ENCODE results near the gene ACSF2.

ACSF2 gene

GRCh38 chr17:50452630-50453300, 26.7 kb downstream of the ACSF2 start:
- Mint-ChIP-seq H3K9me3 (no peaks in the 10 kb centered on the region), H3K27ac (peak overlapping the region in 1 of 2 donors; percentile 16), H3K36me3 (ENCODE audit: insufficient read depth) (peaks cover 5% of the 10 kb centered on the region), H3K27me3 (no peaks in the 10 kb centered on the region), H3K4me1 (ENCODE audit: low read depth in 2 of 2) (no peaks in the 10 kb centered on the region), H3K4me3 (no peak overlapping the region)
- DNase-seq (no peak), ATAC-seq (replicated peaks) (no peak)

- H3K27me3 Mint-ChIP-seq: no peaks in the 10 kb centered on the region
- no peaks in the 10 kb centered on the region for H3K4me1 Mint-ChIP-seq (ENCODE audit: low read depth in 2 of 2)
- H3K27ac Mint-ChIP-seq: peak overlapping the region in 1 of 2 donors; percentile 16
- peaks cover 5% of the 10 kb centered on the region for H3K36me3 Mint-ChIP-seq (ENCODE audit: insufficient read depth)
- ATAC-seq (replicated peaks): no peak
- DNase-seq: no peak
- H3K4me3 Mint-ChIP-seq: no peak overlapping the region
- H3K9me3 Mint-ChIP-seq: no peaks in the 10 kb centered on the region
These were observed 27.9 kb downstream of the ACSF2 start for GRCh38 chr17:50453901-50454300.

GRCh38 chr17:50457621-50458020, 31.6 kb downstream of the ACSF2 start:
- H3K27ac Mint-ChIP-seq: no peak overlapping the region
- H3K27me3 Mint-ChIP-seq: no peaks in the 10 kb centered on the region
- ATAC-seq (replicated peaks) (no peak), DNase-seq (no peak)
- no peak overlapping the region for H3K4me3 Mint-ChIP-seq
- no peaks in the 10 kb centered on the region for H3K36me3 Mint-ChIP-seq (ENCODE audit: insufficient read depth)
- no peaks in the 10 kb centered on the region for H3K9me3 Mint-ChIP-seq
- H3K4me1 Mint-ChIP-seq (ENCODE audit: low read depth in 2 of 2): no peaks in the 10 kb centered on the region

- no peak overlapping the region for H3K4me3 Mint-ChIP-seq
- no peak overlapping the region for H3K27ac Mint-ChIP-seq
- no peak for DNase-seq
- no peaks in the 10 kb centered on the region for H3K9me3 Mint-ChIP-seq
- H3K36me3 Mint-ChIP-seq (ENCODE audit: insufficient read depth): no peaks in the 10 kb centered on the region
- H3K4me1 Mint-ChIP-seq (ENCODE audit: low read depth in 2 of 2): no peaks in the 10 kb centered on the region
- ATAC-seq (replicated peaks): no peak
- H3K27me3 Mint-ChIP-seq: no peaks in the 10 kb centered on the region
These were observed 32.3 kb downstream of the ACSF2 start for GRCh38 chr17:50458270-50458669.

- Mint-ChIP-seq H3K27me3 (no peaks in the 10 kb centered on the region), H3K27ac (no peak overlapping the region), H3K4me1 (ENCODE audit: low read depth in 2 of 2) (no peaks in the 10 kb centered on the region), H3K9me3 (no peaks in the 10 kb centered on the region), H3K36me3 (ENCODE audit: insufficient read depth) (no peaks in the 10 kb centered on the region), H3K4me3 (no peak overlapping the region)
- ATAC-seq (replicated peaks): no peak
- DNase-seq: no peak
These were observed 33.0 kb downstream of the ACSF2 start for GRCh38 chr17:50458701-50459676.

GRCh38 chr17:50459756-50460155, 33.7 kb downstream of the ACSF2 start:
- Mint-ChIP-seq H3K27ac (no peak overlapping the region), H3K9me3 (no peaks in the 10 kb centered on the region), H3K36me3 (ENCODE audit: insufficient read depth) (no peaks in the 10 kb centered on the region), H3K4me3 (no peak overlapping the region), H3K4me1 (ENCODE audit: low read depth in 2 of 2) (peaks cover 0 to 3% of the 10 kb centered on the region in 2 donors), H3K27me3 (peaks cover 0 to 4% of the 10 kb centered on the region in 2 donors)
- DNase-seq (no peak), ATAC-seq (replicated peaks) (no peak)

- no peaks in the 10 kb centered on the region for H3K36me3 Mint-ChIP-seq (ENCODE audit: insufficient read depth)
- ATAC-seq (replicated peaks) (no peak), DNase-seq (no peak)
- peaks cover 0 to 3% of the 10 kb centered on the region in 2 donors for H3K4me1 Mint-ChIP-seq (ENCODE audit: low read depth in 2 of 2)
- peaks cover 7 to 14% of the 10 kb centered on the region in 2 donors for H3K27me3 Mint-ChIP-seq
- H3K9me3 Mint-ChIP-seq: no peaks in the 10 kb centered on the region
- H3K4me3 Mint-ChIP-seq: no peak overlapping the region
- H3K27ac Mint-ChIP-seq: no peak overlapping the region
These were observed 35.0 kb downstream of the ACSF2 start for GRCh38 chr17:50460831-50461526.

- H3K27me3 Mint-ChIP-seq: peaks cover 8 to 16% of the 10 kb centered on the region in 2 donors
- no peaks in the 10 kb centered on the region for H3K36me3 Mint-ChIP-seq (ENCODE audit: insufficient read depth)
- no peak for DNase-seq
- no peak for ATAC-seq (replicated peaks)
- H3K4me3 Mint-ChIP-seq: no peak overlapping the region
- H3K27ac Mint-ChIP-seq: no peak overlapping the region
- H3K9me3 Mint-ChIP-seq: no peaks in the 10 kb centered on the region
- H3K4me1 Mint-ChIP-seq (ENCODE audit: low read depth in 2 of 2): peaks cover 2 to 5% of the 10 kb centered on the region in 2 donors
These were observed 35.6 kb downstream of the ACSF2 start for GRCh38 chr17:50461550-50462132.

- H3K9me3 Mint-ChIP-seq: no peaks in the 10 kb centered on the region
- peaks cover 8 to 12% of the 10 kb centered on the region in 2 donors for H3K4me1 Mint-ChIP-seq (ENCODE audit: low read depth in 2 of 2)
- no peak for ATAC-seq (replicated peaks)
- H3K27ac Mint-ChIP-seq: no peak overlapping the region
- peaks cover 3% of the 10 kb centered on the region for H3K36me3 Mint-ChIP-seq (ENCODE audit: insufficient read depth)
- no peak overlapping the region for H3K4me3 Mint-ChIP-seq
- H3K27me3 Mint-ChIP-seq: peaks cover 16 to 24% of the 10 kb centered on the region in 2 donors
- no peak for DNase-seq
These were observed 36.4 kb downstream of the ACSF2 start for GRCh38 chr17:50462446-50462845.

GRCh38 chr17:50464121-50464520, 38.1 kb downstream of the ACSF2 start:
- Mint-ChIP-seq H3K27ac (no peak overlapping the region), H3K4me3 (no peak overlapping the region), H3K27me3 (peaks cover 27 to 37% of the 10 kb centered on the region in 2 donors), H3K9me3 (no peaks in the 10 kb centered on the region), H3K4me1 (ENCODE audit: low read depth in 2 of 2) (peaks cover 13 to 20% of the 10 kb centered on the region in 2 donors), H3K36me3 (ENCODE audit: insufficient read depth) (peaks cover 3% of the 10 kb centered on the region)
- ATAC-seq (replicated peaks) (no peak), DNase-seq (no peak)

GRCh38 chr17:50464736-50465135, 38.7 kb downstream of the ACSF2 start:
- Mint-ChIP-seq H3K4me3 (no peak overlapping the region), H3K27me3 (peaks cover 27 to 37% of the 10 kb centered on the region in 2 donors)

GRCh38 chr17:50465171-50465570, 39.2 kb downstream of the ACSF2 start:
- Mint-ChIP-seq H3K9me3 (no peaks in the 10 kb centered on the region), H3K27ac (no peak overlapping the region), H3K36me3 (ENCODE audit: insufficient read depth) (peaks cover 3% of the 10 kb centered on the region), H3K4me1 (ENCODE audit: low read depth in 2 of 2) (peaks cover 13 to 23% of the 10 kb centered on the region in 2 donors), H3K4me3 (no peak overlapping the region), H3K27me3 (peaks cover 27 to 37% of the 10 kb centered on the region in 2 donors)
- DNase-seq (no peak), ATAC-seq (replicated peaks) (no peak)

More at GRCh38 chr17:50464736-50465135, 38.7 kb downstream of the ACSF2 start:
- peaks cover 3% of the 10 kb centered on the region for H3K36me3 Mint-ChIP-seq (ENCODE audit: insufficient read depth)
- DNase-seq: no peak
- ATAC-seq (replicated peaks): no peak
- H3K9me3 Mint-ChIP-seq: no peaks in the 10 kb centered on the region
- H3K27ac Mint-ChIP-seq: no peak overlapping the region
- H3K4me1 Mint-ChIP-seq (ENCODE audit: low read depth in 2 of 2): peaks cover 13 to 23% of the 10 kb centered on the region in 2 donors

GRCh38 chr17:50465635-50466034, 39.6 kb downstream of the ACSF2 start:
- no peaks in the 10 kb centered on the region for H3K9me3 Mint-ChIP-seq
- H3K27ac Mint-ChIP-seq: no peak overlapping the region
- H3K4me3 Mint-ChIP-seq: no peak overlapping the region
- peaks cover 3% of the 10 kb centered on the region for H3K36me3 Mint-ChIP-seq (ENCODE audit: insufficient read depth)
- DNase-seq: no peak
- no peak for ATAC-seq (replicated peaks)
- peaks cover 13 to 23% of the 10 kb centered on the region in 2 donors for H3K4me1 Mint-ChIP-seq (ENCODE audit: low read depth in 2 of 2)
- H3K27me3 Mint-ChIP-seq: peaks cover 27 to 37% of the 10 kb centered on the region in 2 donors

All from effector memory CD8-positive, alpha-beta T cell (primary cell).